Measurements from ENCODE around the gene CHST15. TPM values are rescaled to one million over a fixed set of nuclear protein-coding genes. Genes with fewer than 3 reads are reported as not detected.

CHST15 gene
- polyA plus RNA-seq, 1 donor from 2014 or later: 0.79 TPM

DNA sequence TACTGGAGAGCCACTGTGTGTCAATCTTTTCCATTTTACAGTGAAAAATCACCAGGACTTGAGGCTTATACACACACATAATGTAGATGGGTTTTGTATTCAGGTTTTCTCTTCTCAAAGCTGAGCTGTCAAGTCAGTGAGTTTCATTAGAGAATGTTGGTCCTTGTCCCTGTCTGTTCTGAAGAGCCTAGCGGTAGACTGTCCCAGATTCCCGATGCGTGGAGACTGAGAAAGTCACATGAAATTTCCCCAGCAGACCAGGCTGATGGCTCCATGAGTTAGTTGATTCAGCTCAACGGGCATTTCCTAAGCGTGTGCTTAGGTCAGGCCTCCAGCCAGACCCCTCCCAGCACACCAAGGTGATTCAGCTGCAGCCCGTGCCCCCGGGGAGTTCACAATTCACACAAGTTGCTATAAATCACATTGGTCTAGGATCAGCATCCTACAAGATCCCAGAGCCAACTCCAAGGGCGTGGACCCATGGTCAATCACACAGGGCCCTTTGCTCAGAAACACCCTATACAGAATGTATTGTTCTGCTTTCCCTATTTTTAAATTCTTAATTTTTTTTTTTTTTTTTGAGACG lies 17.2 kb downstream of the CHST15 start:
- no peaks in the 10 kb centered on the region for H3K9me2 ChIP-seq (ENCODE audit: insufficient read depth, low read length)
- H4K20me1 ChIP-seq (ENCODE audit: insufficient read depth): no peaks in the 10 kb centered on the region
- no peaks in the 10 kb centered on the region for H3K36me3 ChIP-seq (ENCODE audit: insufficient read depth, low read length)
- H3K27me3 ChIP-seq (ENCODE audit: insufficient read depth, low read depth, low read length): no peaks in the 10 kb centered on the region
- H3F3A ChIP-seq (ENCODE audit: insufficient read depth, low read length, poor library complexity, severe bottlenecking): no peaks in the 10 kb centered on the region
- no peaks in the 10 kb centered on the region for H3K79me2 ChIP-seq (replicated peaks; ENCODE audit: insufficient read depth, low read length)
- H3K27ac ChIP-seq (ENCODE audit: low read length): no peak overlapping the region
- H3K9me3 ChIP-seq (ENCODE audit: low read length): no peaks in the 10 kb centered on the region
- H3K9ac ChIP-seq (ENCODE audit: low read length): no peak overlapping the region
- H3K4me3 ChIP-seq (ENCODE audit: low read length): no peak overlapping the region
- no peak overlapping the region for H3K4me2 ChIP-seq (ENCODE audit: low read length)
- H2AFZ ChIP-seq (ENCODE audit: low read depth, low read length): no peak overlapping the region
- TF ChIP-seq EP300 (conservative IDR thresholded peaks at IDR 0.05; ENCODE audit: poor library complexity, severe bottlenecking) (no peak), POLR2AphosphoS5 (IDR thresholded peaks at IDR 0.05) (no peak), TAF1 (IDR thresholded peaks at IDR 0.05; ENCODE audit: low read depth) (no peak), EZH2 (IDR thresholded peaks at IDR 0.05; ENCODE audit: borderline replicate concordance, insufficient read depth, low read length, poor library complexity, severe bottlenecking) (no peak), REST (IDR thresholded peaks at IDR 0.05; ENCODE audit: borderline replicate concordance) (no peak), RAD21 (conservative IDR thresholded peaks at IDR 0.05) (no peak), CTCF (IDR thresholded peaks at IDR 0.05; ENCODE audit: poor library complexity, severe bottlenecking) (no peak)

- Histone ChIP-seq H3K9me3 (ENCODE audit: low read length) (no peaks in the 10 kb centered on the region), H3K9ac (ENCODE audit: low read length) (no peak overlapping the region), H2AFZ (ENCODE audit: low read depth, low read length) (no peak overlapping the region), H4K20me1 (ENCODE audit: insufficient read depth) (no peaks in the 10 kb centered on the region), H3F3A (ENCODE audit: insufficient read depth, low read length, poor library complexity, severe bottlenecking) (no peaks in the 10 kb centered on the region), H3K4me2 (ENCODE audit: low read length) (no peak overlapping the region), H3K27ac (ENCODE audit: low read length) (no peak overlapping the region), H3K79me2 (replicated peaks; ENCODE audit: insufficient read depth, low read length) (no peaks in the 10 kb centered on the region), H3K9me2 (ENCODE audit: insufficient read depth, low read length) (no peaks in the 10 kb centered on the region), H3K27me3 (ENCODE audit: insufficient read depth, low read depth, low read length) (no peaks in the 10 kb centered on the region), H3K36me3 (ENCODE audit: insufficient read depth, low read length) (no peaks in the 10 kb centered on the region), H3K4me3 (ENCODE audit: low read length) (no peak overlapping the region)
- TF ChIP-seq POLR2AphosphoS5 (IDR thresholded peaks at IDR 0.05): no peak
These were observed 18.0 kb downstream of the CHST15 start for GRCh38 chr10:124075231-124075955.
